GM10248 (cell line): ENCODE results near the gene ZNF688.
"Not testable (repeated sequence)": the region's sequence is repeated elsewhere in the genome, so short reads cannot be mapped to it uniquely, and the experiment has no call there.

Experiments used
- CTCF ChIA-PET: fragments of 300-600 bp; sonication (Branson Sonifier 250); formaldehyde crosslinking; extraction: SDS; loops from one replicate; lab custom pipeline; 2021; ENCODE audit warnings: antibody characterized with exemption; lab: Yijun Ruan, JAX
- POLR2A ChIA-PET: fragments of 350-650 bp; sonication (Branson Sonifier 250); formaldehyde crosslinking; extraction: SDS; loops from one replicate; lab custom pipeline; 2020; ENCODE audit warnings: antibody characterized with exemption; lab: Yijun Ruan, JAX
- DNase-seq: peaks from one replicate; pipeline ENCODE4 v3.0.0; 2012; ENCODE audit errors: extremely low spot score
- CTCF ChIP-seq: IDR thresholded peaks from 2 replicates; pipeline ENCODE4 v1.5.1; 2012; ENCODE audit warnings: mild to moderate bottlenecking, low read depth; ENCODE audit errors: extremely low read depth, missing control alignments, control extremely low read depth

ZNF688 gene

GRCh38 chr16:30546115-30546514, 25.4 kb downstream of the ZNF688 start:
- ChIA-PET POLR2A (no interaction called here), CTCF (interaction anchor here (0.9 to 1.2 kb wide), 4 partner anchors 11 to 116 kb away, joined by 3 to 6 read pairs (median 3); partner anchors contain the start of genes DCTPP1 and ZNF747)
- no peak for TF ChIP-seq CTCF
- no peak for DNase-seq

GRCh38 chr16:30543067-30543466, 28.4 kb downstream of the ZNF688 start:
- ChIA-PET CTCF (interaction anchor here (1.5 to 3.2 kb wide), 4 partner anchors 7 to 113 kb away, joined by 3 to 8 read pairs (median 6); partner anchors contain the start of genes DCTPP1 and ZNF747), POLR2A (no interaction called here)
- no peak for TF ChIP-seq CTCF
- no peak for DNase-seq

- POLR2A ChIA-PET = no interaction called here
- CTCF ChIA-PET = interaction anchor here (1.1 to 3.2 kb wide), 5 partner anchors 17 to 112 kb away, joined by 3 to 8 read pairs (median 5); partner anchors contain the start of genes DCTPP1 and ZNF688
- DNase-seq = no peak
- TF ChIP-seq CTCF = no peak
These were observed 29.8 kb downstream of the ZNF688 start for GRCh38 chr16:30541502-30542329.

- CTCF ChIA-PET = interaction anchor here (1.1 to 1.4 kb wide), 4 partner anchors 18 to 92 kb away, joined by 3 to 5 read pairs (median 4); partner anchors contain the start of gene ZNF688
These were observed 30.5 kb downstream of the ZNF688 start for GRCh38 chr16:30540916-30541464.

GRCh38 chr16:30539986-30540526, 31.5 kb downstream of the ZNF688 start:
- DNase-seq, POLR2A ChIA-PET: not testable (repeated sequence)
- CTCF ChIA-PET = interaction anchor here (1.1 to 1.3 kb wide), 3 partner anchors 18 to 110 kb away, joined by 3 to 4 read pairs (median 3); partner anchors contain the start of gene DCTPP1

More at GRCh38 chr16:30540916-30541464, 30.5 kb downstream of the ZNF688 start:
- DNase-seq, POLR2A ChIA-PET: not testable (repeated sequence)

GRCh38 chr16:30539000-30539964, 32.2 kb downstream of the ZNF688 start:
- CTCF ChIA-PET = interaction anchor here (1.1 to 1.3 kb wide), 3 partner anchors 18 to 109 kb away, joined by 3 to 4 read pairs (median 3); partner anchors contain the start of gene DCTPP1
- no peak for TF ChIP-seq CTCF
- POLR2A ChIA-PET = no interaction called here
- no peak for DNase-seq

- not testable (repeated sequence) for DNase-seq
- ChIA-PET CTCF (interaction anchor here (0.6 to 4.3 kb wide), 32 partner anchors 7 to 158 kb away, joined by 3 to 47 read pairs (median 5); partner anchors contain the start of genes DCTPP1, ZNF764, ZNF771 and ZNF785), POLR2A (interaction anchor here (1.4 to 1.6 kb wide), 3 partner anchors 15 to 107 kb away, joined by 3 to 7 read pairs (median 6); partner anchors contain the start of genes DCTPP1 and ZNF764)
These were observed 35.0 kb downstream of the ZNF688 start for GRCh38 chr16:30536391-30537024.
